GM21515 (cell line): ENCODE measurements around the gene CDC42BPA.
"Not testable (repeated sequence)": the region's sequence is repeated elsewhere in the genome, so short reads cannot be mapped to it uniquely, and the experiment has no call there.

Experiments used
- ATAC-seq: cut with Tn5 transposase; IDR thresholded peaks from one replicate; pipeline ENCODE4 v1.9.1; 2021; ENCODE audit not compliant: unreplicated experiment

CDC42BPA gene

DNA sequence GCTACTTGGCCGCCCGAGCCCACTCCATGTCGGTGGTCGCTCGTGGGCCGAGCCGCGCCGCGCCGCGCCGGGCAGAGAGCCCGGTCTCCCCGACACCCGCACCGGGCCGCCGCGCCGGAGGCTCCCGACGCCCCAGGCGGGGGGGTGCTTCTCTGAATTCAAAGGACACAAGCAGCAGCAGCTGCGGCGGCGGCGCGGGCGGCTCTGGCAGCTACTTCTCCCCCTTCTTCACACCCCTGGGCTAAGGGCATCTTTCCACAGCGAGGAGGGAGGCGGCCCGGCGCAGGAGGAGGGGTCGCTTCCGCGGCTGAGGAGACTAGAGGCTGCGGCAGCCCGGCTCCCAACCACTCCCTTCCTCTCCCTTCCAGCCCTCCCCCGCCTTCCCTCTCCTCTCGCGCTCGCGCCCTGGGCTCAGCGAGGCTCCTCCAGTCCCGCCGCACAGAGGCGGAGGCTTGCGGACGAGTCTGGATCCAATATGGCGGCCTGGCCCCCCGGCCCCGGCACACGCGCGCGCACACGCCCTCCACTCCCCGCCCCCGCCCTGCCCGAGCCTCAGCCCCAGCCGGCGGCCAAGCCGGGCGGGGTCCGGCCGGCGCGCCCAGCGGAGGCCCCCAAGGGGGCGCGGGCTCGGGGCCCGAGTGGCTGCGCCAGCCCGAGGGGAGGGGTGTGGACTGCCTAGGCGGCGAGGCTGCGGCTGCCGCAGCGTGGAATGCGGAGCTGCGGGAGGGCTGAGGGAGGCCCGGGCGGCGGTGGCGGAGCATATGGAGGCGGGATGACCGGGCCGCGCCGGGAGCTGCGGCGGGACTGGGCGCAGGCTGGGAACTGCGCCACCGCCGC is at the start of gene CDC42BPA:
TSS of gene CDC42BPA (minus strand) at position 477 of the 837 bp plus-strand sequence. CDS start 1,310 bp downstream, outside the sequence.
- no peak for ATAC-seq

DNA sequence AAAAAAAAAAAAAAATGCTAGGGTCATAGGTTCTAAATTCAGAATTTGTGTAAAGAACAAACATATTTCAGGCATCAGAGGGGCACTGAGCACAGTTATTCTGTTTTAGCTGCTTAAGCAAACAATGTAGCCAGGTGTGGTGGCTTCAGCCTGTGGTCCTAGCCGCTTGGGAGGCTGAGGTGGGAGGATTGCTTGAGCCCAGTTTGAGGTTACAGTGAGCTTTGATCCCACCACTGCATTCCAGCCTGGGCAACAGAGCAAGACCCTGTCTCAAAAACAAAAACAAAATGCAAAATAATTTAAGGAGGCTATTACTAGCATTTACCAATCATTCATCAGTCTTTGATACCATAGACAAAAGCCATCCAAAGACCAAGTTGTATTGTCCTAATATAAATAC is 49.7 kb upstream of the CDC42BPA start:
- ATAC-seq: no peak

DNA sequence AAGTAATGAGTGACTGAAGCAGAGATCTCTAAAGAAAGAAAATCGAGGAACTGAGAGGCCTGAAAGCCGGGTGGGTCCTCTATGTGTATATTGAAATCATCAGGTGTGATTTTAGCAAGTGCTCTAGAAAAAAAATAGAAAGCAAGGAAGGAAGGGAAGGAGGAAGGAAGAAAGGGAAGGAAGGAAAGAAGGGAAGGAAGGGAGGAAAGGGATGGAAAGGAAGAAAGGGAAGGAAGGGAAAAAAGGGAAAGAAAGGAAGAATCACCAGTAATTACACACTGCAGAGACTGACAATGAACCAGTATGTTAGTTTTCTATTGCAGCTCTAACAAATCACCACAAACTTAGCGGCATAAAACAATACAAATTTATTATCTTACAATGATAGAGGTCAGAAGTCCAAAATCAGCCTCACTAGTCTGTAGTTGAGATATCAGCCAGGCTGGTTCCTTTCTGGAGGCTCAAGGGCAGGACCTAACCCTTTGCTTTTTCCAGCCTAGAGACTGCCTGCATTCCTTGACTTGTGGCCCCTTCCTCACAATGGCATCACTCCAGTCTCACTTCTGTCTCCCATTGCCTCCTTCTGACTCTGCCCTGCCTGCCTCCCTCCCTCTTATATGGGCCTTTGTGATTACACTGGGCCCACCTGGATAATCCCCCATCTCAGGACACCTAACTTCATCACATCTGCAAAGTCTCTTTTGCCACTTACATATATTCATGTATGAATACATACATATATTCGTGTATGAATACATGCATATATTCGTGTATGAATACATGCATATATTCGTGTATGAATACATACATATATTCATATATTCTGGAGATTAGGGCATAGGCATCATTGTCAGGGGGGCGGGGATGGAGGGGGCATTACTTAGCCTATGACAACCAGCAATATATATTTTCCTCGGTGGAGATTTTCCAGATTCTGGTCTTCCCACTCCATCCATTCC is 47.5 kb upstream of the CDC42BPA start:
- ATAC-seq: no peak

DNA sequence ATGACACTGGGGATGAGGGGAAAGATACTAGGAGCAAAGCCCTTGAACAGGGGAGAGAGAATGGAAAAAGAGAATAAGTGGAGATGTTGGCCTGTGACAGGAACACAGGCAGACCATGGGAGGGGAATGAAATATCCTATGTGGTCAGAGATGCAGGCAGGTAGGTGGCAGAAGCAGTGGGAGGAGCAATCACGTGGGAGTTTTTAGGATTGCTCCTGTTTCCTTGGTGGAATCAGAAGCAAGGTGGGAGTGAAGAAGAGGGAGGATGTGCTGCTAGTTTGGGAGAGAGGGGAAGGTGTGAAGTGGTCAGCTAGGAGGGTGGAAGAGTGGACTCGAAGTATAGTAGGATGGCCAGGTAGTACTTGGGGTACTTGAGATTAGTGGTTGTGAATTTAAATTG is 46.4 kb upstream of the CDC42BPA start:
- no peak for ATAC-seq

GRCh38 chr1:227363825-227364224 is 45.5 kb upstream of the CDC42BPA start:
- no peak for ATAC-seq

- ATAC-seq: no peak
Observed at GRCh38 chr1:227362039-227362438, 43.7 kb upstream of the CDC42BPA start.

DNA sequence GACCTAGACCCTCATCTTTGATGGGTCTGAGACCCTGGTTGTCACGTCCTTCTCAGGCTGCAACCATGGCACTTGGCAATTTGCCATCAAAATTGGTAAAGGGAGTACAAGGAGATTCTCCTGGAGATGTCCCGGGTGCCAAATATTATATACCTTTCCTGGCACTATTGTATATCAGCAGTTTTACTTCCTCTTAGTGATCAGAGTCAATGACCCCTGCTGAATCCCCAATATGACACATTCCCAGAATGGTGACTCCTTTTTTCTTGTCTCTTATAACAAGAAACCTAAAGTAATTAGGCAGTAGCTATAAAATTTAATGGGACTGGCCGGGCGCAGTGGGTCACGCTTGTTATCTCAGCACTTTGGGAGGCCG is 39.6 kb upstream of the CDC42BPA start:
- no peak for ATAC-seq

DNA sequence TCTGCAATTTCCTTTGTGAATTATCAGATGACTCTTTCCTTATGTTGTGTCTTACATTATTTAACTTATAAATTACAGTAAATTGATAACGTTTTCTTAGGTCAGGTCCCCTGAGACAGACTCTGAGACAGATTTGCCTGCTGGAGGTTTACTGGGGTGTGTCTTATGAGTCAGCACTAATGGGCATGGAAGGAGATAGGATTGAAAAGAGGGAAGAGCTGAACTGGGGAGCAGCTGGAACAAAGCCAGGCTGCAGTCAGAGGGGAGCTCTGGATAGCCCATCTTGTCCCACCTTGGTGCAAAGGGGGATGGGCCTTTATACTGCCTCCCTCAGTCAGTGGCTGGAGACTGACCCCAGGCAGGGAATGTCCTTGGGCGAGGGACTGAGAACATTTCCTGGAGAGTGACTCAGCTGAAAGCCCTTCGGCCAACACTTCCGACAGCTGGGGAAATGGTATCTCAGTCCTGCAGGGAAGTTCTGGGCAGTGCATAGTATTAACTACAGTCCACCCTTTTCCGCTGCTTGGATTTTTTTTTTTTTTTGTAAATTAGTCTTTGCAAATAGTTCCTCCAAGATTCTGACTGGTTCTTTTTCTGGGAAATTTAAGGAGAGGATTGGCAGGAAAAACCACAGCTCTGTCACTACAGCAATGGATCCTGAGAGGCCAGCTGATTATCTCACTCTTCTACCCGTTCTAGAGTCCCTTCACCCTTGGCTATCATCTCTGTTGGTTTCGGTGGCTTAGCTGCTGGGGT is 39.1 kb upstream of the CDC42BPA start:
- ATAC-seq: no peak

GRCh38 chr1:227356620-227357146 is 38.4 kb upstream of the CDC42BPA start:
- no peak for ATAC-seq

GRCh38 chr1:227355542-227356245 is 37.4 kb upstream of the CDC42BPA start:
- no peak for ATAC-seq

DNA sequence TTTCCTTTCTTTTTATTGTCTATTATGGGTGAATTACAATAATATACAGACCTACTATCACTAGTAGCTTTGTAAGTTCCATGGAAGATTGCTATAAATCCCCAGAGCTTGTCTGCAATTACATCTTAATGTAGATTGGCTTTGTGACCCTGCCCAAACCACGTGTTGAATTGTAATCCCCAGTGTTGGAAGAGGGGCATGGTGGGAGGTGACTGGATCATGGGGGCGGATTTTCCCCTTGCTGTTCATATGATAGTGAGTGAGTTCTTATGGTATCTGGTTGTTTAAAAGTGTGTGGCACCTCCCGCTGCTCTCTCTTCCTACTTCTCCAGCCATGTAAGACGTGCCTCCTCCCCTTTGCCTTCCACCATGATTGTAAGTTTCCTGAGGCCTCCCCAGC is 34.9 kb upstream of the CDC42BPA start:
- no peak for ATAC-seq

DNA sequence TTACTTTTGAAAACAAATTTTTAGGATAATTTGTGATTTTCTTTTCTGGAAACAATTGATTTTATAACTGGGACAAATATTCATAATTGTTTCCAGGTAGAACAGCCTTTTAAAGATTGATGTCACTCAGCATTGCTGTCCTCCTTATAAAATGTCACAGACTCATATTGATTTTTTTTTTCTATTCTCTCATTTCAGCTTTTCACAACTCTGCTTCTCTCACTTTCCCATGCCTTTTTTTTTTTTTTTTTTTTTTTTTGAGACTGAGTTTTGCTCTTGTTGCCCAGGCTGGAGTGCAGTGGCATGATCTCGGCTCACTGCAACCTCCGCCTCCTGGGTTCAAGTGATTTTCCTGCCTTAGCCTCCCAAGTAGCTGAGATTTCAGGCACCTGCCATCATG is 33.9 kb upstream of the CDC42BPA start:
- ATAC-seq: not testable (repeated sequence)

DNA sequence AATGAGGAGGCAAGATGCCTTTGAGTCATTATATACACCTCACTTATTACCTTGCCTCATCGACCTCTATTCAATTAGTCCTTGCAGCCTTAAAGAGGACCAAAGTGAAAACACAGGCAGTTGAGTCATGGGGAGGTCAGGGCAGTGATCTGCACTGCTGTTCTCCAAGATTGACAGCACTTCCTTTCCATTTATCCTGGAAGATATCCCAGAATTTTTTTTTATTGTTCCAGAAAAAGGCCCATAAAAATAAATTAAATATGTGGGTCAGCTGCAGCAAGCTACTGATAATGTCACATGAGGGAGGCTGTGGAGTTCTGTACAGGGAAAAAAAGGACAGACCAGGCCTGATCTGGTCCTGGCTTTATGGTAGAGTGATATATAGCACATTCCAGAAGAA is 33.2 kb upstream of the CDC42BPA start:
- no peak for ATAC-seq

- ATAC-seq: no peak
Observed at GRCh38 chr1:227349967-227350366, 31.7 kb upstream of the CDC42BPA start.

- ATAC-seq: no peak
Observed at GRCh38 chr1:227343727-227344551, 25.6 kb upstream of the CDC42BPA start.

DNA sequence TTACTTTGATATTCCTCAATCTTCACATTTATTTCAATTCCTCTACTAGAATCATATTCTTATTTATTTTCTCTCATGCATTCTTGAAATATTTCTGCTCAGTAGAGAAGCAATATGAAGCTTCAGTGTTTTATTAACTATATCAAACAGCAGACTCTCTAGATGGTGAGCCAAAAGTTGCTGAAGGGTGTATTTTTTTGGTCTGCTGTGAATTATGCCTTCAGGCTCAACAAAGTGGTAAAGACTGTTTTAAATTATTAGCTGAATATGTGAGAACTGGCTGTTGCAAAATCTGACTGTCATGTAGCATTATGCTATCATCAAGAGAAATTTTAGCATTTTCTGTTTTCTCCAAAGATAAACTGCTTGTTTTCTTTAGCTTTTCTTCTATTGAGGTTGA is 24.9 kb upstream of the CDC42BPA start:
- no peak for ATAC-seq

GRCh38 chr1:227342075-227342829 is 24.0 kb upstream of the CDC42BPA start:
- no peak for ATAC-seq

- ATAC-seq: not testable (repeated sequence)
Observed at GRCh38 chr1:227336136-227336535, 17.8 kb upstream of the CDC42BPA start.
